ENCODE data around the gene ACTA2. TPM values are rescaled to one million over a fixed set of nuclear protein-coding genes. Genes with fewer than 3 reads are reported as not detected.

Gene ACTA2
- total RNA-seq, 1 experiment from 2014 or later = not detected

- TF ChIP-seq EZH2 (IDR thresholded peaks at IDR 0.05; ENCODE audit: low read length, unreplicated experiment) = no peak
- TF ChIP-seq EZH2phosphoT487 (IDR thresholded peaks at IDR 0.05; ENCODE audit: borderline replicate concordance, low read length) = no peak
- TF ChIP-seq, protein P1, sequence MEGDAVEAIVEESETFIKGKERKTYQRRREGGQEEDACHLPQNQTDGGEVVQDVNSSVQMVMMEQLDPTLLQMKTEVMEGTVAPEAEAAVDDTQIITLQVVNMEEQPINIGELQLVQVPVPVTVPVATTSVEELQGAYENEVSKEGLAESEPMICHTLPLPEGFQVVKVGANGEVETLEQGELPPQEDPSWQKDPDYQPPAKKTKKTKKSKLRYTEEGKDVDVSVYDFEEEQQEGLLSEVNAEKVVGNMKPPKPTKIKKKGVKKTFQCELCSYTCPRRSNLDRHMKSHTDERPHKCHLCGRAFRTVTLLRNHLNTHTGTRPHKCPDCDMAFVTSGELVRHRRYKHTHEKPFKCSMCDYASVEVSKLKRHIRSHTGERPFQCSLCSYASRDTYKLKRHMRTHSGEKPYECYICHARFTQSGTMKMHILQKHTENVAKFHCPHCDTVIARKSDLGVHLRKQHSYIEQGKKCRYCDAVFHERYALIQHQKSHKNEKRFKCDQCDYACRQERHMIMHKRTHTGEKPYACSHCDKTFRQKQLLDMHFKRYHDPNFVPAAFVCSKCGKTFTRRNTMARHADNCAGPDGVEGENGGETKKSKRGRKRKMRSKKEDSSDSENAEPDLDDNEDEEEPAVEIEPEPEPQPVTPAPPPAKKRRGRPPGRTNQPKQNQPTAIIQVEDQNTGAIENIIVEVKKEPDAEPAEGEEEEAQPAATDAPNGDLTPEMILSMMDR (conservative IDR thresholded peaks at IDR 0.05; ENCODE audit: low read depth, low read length) = no peak
- Histone ChIP-seq H2AFZ (ENCODE audit: low read length) (no peak overlapping the region), H3F3A (ENCODE audit: low read length, unreplicated experiment) (no peaks in the 10 kb centered on the region), H3K9ac (ENCODE audit: low read length) (no peak overlapping the region), H3K4me1 (ENCODE audit: insufficient read depth, low read length) (peaks cover 20% of the 10 kb centered on the region), H3K27ac (ENCODE audit: low read length) (no peak overlapping the region), H3K36me3 (ENCODE audit: low read depth, low read length) (no peaks in the 10 kb centered on the region), H4K20me1 (ENCODE audit: low read length) (no peaks in the 10 kb centered on the region), H3K9me3 (ENCODE audit: low read length) (no peaks in the 10 kb centered on the region), H3K79me2 (ENCODE audit: low read length) (no peaks in the 10 kb centered on the region), H3K9me2 (replicated peaks; ENCODE audit: low read length) (no peaks in the 10 kb centered on the region), H3K4me3 (ENCODE audit: low read length) (no peak overlapping the region), H3K27me3 (ENCODE audit: low read length) (no peaks in the 10 kb centered on the region), H3K4me2 (ENCODE audit: low read length) (no peak overlapping the region)
- DNase-seq (no peak), ATAC-seq (no peak)
- ChIA-PET POLR2A (ENCODE audit: unreplicated experiment) (no interaction called here), CTCF (no interaction called here)
- intact Hi-C loops (cut with micrococcal nuclease) = no loop called here
- BruUV-seq (replicated peaks) = no TSS peak
These were observed 1.1 kb upstream of the ACTA2 start for GRCh38 chr10:88953662-88954061.

DNA sequence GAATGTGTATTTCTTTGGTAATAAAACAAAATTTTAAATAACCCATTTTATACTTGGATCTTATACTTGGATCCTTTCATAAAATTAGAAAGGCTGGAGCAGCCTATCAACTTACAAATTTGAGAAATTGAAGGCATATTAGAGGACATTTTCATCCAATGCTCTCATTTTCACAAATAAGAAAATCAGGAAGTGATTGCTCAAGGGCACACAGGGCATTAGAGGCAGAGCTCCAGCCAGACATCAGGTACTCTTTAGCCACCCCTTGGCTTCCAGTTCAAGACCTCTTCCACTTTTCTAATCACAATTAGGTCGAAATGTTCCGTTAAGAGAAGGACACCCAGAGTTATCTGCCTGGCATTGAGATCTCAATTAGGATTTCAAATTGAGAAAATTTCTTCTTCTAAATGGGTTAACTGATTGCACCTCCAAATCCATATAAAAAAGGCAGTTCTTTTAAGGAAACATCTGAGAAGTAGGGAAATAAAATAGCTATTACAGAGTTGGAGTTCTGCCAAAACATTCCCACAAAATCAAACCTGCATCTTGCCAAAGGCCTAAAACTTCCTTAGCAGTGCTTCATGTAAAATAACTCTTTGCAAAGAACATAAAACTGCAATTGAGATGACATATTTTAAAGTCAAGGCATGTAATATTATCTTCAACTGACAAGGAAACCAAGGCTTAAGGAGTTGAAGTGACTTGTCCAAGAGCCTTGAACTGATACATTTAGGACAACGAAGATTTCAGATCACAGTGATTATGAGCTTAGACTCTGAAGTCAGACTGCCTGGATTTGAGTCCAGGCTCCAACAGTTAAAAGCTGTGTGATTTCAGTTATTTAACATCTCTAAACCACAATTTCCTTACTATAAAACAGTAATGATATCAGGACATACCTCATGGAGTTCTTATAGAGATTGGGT is 2.4 kb downstream of the ACTA2 start:
- no peaks in the 10 kb centered on the region for H3F3A ChIP-seq (ENCODE audit: low read length, unreplicated experiment)
- H3K9me3 ChIP-seq (ENCODE audit: low read length) = no peaks in the 10 kb centered on the region
- no peak for TF ChIP-seq EZH2 (IDR thresholded peaks at IDR 0.05; ENCODE audit: low read length, unreplicated experiment)
- TF ChIP-seq, protein P1 (conservative IDR thresholded peaks at IDR 0.05; ENCODE audit: low read depth, low read length) = no peak
- no peak for TF ChIP-seq EZH2phosphoT487 (IDR thresholded peaks at IDR 0.05; ENCODE audit: borderline replicate concordance, low read length)
- no peak overlapping the region for H3K27ac ChIP-seq (ENCODE audit: low read length)
- no TSS peak for BruUV-seq (replicated peaks)
- no peak overlapping the region for H3K4me3 ChIP-seq (ENCODE audit: low read length)
- peaks cover 20% of the 10 kb centered on the region for H3K4me1 ChIP-seq (ENCODE audit: insufficient read depth, low read length)
- CTCF ChIA-PET = no interaction called here
- no peaks in the 10 kb centered on the region for H4K20me1 ChIP-seq (ENCODE audit: low read length)
- no peak overlapping the region for H2AFZ ChIP-seq (ENCODE audit: low read length)
- H3K36me3 ChIP-seq (ENCODE audit: low read depth, low read length) = no peaks in the 10 kb centered on the region
- no peaks in the 10 kb centered on the region for H3K79me2 ChIP-seq (ENCODE audit: low read length)
- intact Hi-C loops (cut with micrococcal nuclease) = no loop called here
- no peaks in the 10 kb centered on the region for H3K9me2 ChIP-seq (replicated peaks; ENCODE audit: low read length)
- POLR2A ChIA-PET (ENCODE audit: unreplicated experiment) = no interaction called here
- ATAC-seq (no peak), DNase-seq (no peak)
- no peaks in the 10 kb centered on the region for H3K27me3 ChIP-seq (ENCODE audit: low read length)
- H3K9ac ChIP-seq (ENCODE audit: low read length) = no peak overlapping the region
- peak overlapping the region; percentile 56; the same call in 1 of the 2 replicates for H3K4me2 ChIP-seq (ENCODE audit: low read length)

GRCh38 chr10:88949051-88949450 is 3.5 kb downstream of the ACTA2 start:
- ATAC-seq (no peak), DNase-seq (no peak)
- Histone ChIP-seq H4K20me1 (ENCODE audit: low read length) (no peaks in the 10 kb centered on the region), H3K9ac (ENCODE audit: low read length) (no peak overlapping the region), H3F3A (ENCODE audit: low read length, unreplicated experiment) (no peaks in the 10 kb centered on the region), H3K9me2 (replicated peaks; ENCODE audit: low read length) (no peaks in the 10 kb centered on the region), H3K4me1 (ENCODE audit: insufficient read depth, low read length) (peaks cover 20% of the 10 kb centered on the region), H3K9me3 (ENCODE audit: low read length) (no peaks in the 10 kb centered on the region), H3K4me3 (ENCODE audit: low read length) (no peak overlapping the region), H2AFZ (ENCODE audit: low read length) (no peak overlapping the region), H3K79me2 (ENCODE audit: low read length) (no peaks in the 10 kb centered on the region), H3K36me3 (ENCODE audit: low read depth, low read length) (no peaks in the 10 kb centered on the region), H3K4me2 (ENCODE audit: low read length) (no peak overlapping the region), H3K27ac (ENCODE audit: low read length) (no peak overlapping the region), H3K27me3 (ENCODE audit: low read length) (no peaks in the 10 kb centered on the region)
- intact Hi-C loops (cut with micrococcal nuclease) = no loop called here
- CTCF ChIA-PET = no interaction called here
- POLR2A ChIA-PET (ENCODE audit: unreplicated experiment) = no interaction called here
- TF ChIP-seq, protein P1 (conservative IDR thresholded peaks at IDR 0.05; ENCODE audit: low read depth, low read length) = no peak
- TF ChIP-seq EZH2phosphoT487 (IDR thresholded peaks at IDR 0.05; ENCODE audit: borderline replicate concordance, low read length) = no peak
- TF ChIP-seq EZH2 (IDR thresholded peaks at IDR 0.05; ENCODE audit: low read length, unreplicated experiment) = no peak
- no TSS peak for BruUV-seq (replicated peaks)
